Esophagus (tissue), 2 donors: ENCODE data around the gene MEPE. TPM values are rescaled to one million over a fixed set of nuclear protein-coding genes. Genes with fewer than 3 reads are reported as not detected.

ENCODE experiments used
- H3K27ac ChIP-seq, 2 donors: one replicate each; pipeline ENCODE4 v1.5.1; 2013; ENCODE audit warnings: low read depth in 2 of 2, mild to moderate bottlenecking in 2 of 2, inconsistent platforms in 1 of 2, low read length in 1 of 2, moderate library complexity in 1 of 2
- H3K27me3 ChIP-seq, 2 donors: one replicate each; pipeline ENCODE4 v1.6.1; 2013; ENCODE audit warnings: low read length in 2 of 2, control low read depth in 1 of 2, mild to moderate bottlenecking in 1 of 2; ENCODE audit not compliant: insufficient read depth in 2 of 2, control insufficient read depth in 1 of 2
- H3K36me3 ChIP-seq, 2 donors: one replicate each; pipeline ENCODE4 v1.6.1; 2013; ENCODE audit warnings: low read length in 1 of 2; ENCODE audit not compliant: control insufficient read depth in 2 of 2, insufficient read depth in 2 of 2
- H3K4me1 ChIP-seq, 2 donors: one replicate each; pipeline ENCODE4 v1.6.1; 2013; ENCODE audit warnings: low read length in 1 of 2; ENCODE audit not compliant: control insufficient read depth in 2 of 2, insufficient read depth in 2 of 2
- H3K4me3 ChIP-seq, 2 donors: one replicate each; pipeline ENCODE4 v1.5.1; 2013; ENCODE audit warnings: low read length in 2 of 2, mild to moderate bottlenecking in 2 of 2, low read depth in 1 of 2, moderate library complexity in 1 of 2
- H3K9me3 ChIP-seq, 2 donors: one replicate each; pipeline ENCODE4 v1.6.1; 2013; ENCODE audit warnings: mild to moderate bottlenecking in 2 of 2, low read depth in 1 of 2, low read length in 1 of 2, moderate library complexity in 1 of 2; ENCODE audit not compliant: control insufficient read depth in 2 of 2, insufficient read depth in 1 of 2
- WGBS, 2 donors: extraction: QIAGEN DNeasy Blood & Tissue Kit; methylation state at CpG; one replicate each; pipeline ENCODE4 v1.1.7; 2013; 5-methylcytosine and 5-hydroxymethylcytosine counted together
- polyA plus RNA-seq, 2 donors: library from polyadenylated mRNA; stranded (reverse); fragments of 200-250 nt; gene quantifications; one replicate each; pipeline ENCODE4 v1.2.3, GENCODE V29; 2013
- donor health status: healthy with polysubstance abuse.
- donor health status: Bipolar disorder and iron deficiency.

The MEPE gene, protein sequence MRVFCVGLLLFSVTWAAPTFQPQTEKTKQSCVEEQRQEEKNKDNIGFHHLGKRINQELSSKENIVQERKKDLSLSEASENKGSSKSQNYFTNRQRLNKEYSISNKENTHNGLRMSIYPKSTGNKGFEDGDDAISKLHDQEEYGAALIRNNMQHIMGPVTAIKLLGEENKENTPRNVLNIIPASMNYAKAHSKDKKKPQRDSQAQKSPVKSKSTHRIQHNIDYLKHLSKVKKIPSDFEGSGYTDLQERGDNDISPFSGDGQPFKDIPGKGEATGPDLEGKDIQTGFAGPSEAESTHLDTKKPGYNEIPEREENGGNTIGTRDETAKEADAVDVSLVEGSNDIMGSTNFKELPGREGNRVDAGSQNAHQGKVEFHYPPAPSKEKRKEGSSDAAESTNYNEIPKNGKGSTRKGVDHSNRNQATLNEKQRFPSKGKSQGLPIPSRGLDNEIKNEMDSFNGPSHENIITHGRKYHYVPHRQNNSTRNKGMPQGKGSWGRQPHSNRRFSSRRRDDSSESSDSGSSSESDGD
- not detected for polyA plus RNA-seq

DNA sequence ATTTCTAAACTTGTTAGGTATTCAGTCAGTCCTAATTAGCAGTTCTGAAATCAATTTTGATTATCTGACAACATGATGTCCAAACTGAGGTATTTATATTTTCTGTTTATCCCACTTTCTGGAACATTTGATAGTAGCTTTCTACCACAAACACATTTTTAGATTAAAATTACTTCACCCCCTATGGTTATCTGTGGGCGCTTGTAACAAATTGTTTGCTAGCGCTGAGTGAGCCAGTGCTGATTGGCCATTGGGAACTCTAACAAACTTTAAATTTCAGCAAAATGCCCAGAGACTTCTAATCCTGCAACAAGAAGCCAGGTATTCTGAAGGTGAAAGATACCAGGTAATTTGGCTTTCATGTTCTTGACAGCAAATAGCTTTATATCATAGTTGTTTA is at the start of gene MEPE:
Gene MEPE, plus strand, starts transcription at position 301 of the 400 bp plus-strand sequence. CDS start 1,746 bp downstream, outside the sequence.
- Histone ChIP-seq H3K4me3 (no peak within 1 kb of the TSS), H3K27ac (no peak within 1 kb of the TSS), H3K9me3 (no peaks in the 10 kb centered on the region), H3K4me1 (no peaks in the 10 kb centered on the region), H3K27me3 (no peaks in the 10 kb centered on the region), H3K36me3 (no peaks in the 10 kb centered on the region)
- 94 to 96% methylated on average over 2 of the region's 2 CpGs for WGBS, 2 donors

DNA sequence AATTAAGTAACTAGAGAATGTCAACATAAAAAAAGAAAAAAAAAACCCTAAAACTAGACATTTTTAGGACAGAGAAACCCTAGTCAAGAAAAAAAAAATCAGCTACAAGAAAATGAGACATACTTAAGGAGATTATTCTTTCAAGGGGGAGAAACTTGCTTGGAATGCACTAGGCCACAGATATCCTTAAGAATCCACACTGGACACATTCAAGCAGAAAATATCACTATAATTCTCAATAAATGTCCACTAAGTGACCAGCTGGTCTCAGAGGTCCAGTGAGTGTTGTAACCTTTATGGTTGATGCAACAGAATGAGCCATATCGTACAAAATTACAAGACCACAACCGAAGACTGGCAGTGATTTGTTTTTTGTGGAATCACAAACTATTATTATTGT is 49.0 kb upstream of the MEPE start:
- H3K27me3 ChIP-seq, result no peaks in the 10 kb centered on the region
- H3K4me1 ChIP-seq, result no peaks in the 10 kb centered on the region
- no peaks in the 10 kb centered on the region for H3K36me3 ChIP-seq
- H3K9me3 ChIP-seq, result no peaks in the 10 kb centered on the region
- 87 to 94% methylated on average over 2 of the region's 2 CpGs for WGBS, 2 donors
- H3K27ac ChIP-seq, result no peak overlapping the region
- no peak overlapping the region for H3K4me3 ChIP-seq

DNA sequence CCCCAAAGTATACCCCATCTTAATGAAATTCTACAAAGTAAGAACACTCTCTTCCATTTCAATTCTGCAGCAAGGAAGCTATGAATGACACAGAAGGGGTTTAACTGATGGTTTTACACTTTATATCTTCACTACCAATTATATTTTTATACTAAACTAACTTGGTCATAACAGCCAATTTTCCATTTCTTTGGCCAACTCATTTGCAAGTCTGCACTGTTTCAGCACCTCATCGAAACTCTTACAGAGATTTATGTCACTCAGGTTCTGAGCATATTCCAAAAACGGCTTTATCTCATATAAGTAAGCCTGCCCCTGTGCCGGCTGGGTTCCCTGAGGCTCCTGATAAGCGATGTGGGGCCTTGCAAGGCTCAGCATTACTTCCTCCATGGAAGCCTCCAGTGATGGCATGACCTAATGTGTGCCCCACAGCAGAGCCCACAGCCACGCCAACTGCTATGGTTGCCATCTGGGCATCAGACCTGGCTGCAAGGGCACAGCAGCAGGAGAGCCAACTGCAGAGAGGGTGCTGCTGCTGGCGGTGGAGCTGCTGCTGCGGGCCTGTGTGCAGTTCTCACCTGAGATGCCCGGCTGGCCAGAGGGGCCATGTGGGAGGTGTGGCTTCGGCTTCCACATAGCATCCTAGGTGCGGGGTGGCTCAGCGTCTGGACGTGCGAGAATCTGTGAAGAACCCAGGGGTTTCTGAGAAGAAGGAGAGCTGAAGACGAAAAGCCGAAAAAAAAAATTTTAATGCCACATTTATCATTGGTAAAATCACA is 46.8 kb upstream of the MEPE start:
- H3K27me3 ChIP-seq, result no peaks in the 10 kb centered on the region
- 85 to 91% methylated on average over 15 of the region's 15 CpGs for WGBS, 2 donors
- H3K4me3 ChIP-seq, result no peak overlapping the region

DNA sequence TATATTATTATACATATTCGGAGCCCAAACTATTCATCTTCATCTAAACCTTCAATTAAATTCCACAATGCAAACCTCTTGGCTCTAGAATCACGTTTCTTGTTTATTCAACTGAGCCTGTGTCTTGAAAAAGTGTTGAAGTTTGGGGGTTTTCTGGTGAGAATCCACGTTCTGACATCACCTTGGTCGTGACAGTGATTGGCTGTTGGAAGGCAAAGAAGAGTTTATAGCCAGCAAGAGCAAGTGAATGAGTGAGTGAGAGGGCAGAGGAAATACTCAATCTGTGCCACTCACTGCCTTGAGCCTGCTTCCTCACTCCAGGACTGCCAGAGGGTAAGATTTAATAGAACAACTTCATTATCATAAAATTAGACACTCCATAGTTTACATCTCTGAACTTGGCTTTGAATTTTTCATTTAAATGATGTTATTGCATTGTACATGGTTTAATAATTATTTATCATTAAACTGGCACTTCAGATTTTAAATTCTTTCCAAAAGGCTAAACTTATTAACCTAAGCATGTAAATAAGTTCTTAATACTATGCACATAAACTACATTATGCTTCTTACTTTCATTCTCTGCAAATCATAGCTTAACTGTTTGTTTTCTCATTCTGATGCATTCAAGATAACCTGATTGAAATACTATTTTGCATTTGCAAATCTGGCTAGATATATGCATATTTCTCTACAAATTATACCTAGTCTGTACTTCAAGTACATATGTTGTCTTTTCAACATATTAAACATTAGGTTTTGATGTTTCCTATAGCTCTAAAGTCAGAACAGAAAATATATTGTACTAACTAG is 33.3 kb upstream of the MEPE start, which contains the start of gene IBSP:
Gene IBSP, plus strand, starts transcription at position 254 of the 813 bp plus-strand sequence. CDS start 2,808 bp downstream, outside the sequence.
- WGBS, 2 donors, result 28 to 30% methylated on average over 4 of the region's 4 CpGs
- H3K4me1 ChIP-seq, result no peaks in the 10 kb centered on the region
- H3K27me3 ChIP-seq, result no peaks in the 10 kb centered on the region
- no peak within 1 kb of the TSS for H3K4me3 ChIP-seq
- H3K36me3 ChIP-seq, result no peaks in the 10 kb centered on the region
- no peaks in the 10 kb centered on the region for H3K9me3 ChIP-seq
- no peak within 1 kb of the TSS for H3K27ac ChIP-seq

More for the DNA sequence above, 46.8 kb upstream of the MEPE start:
- Histone ChIP-seq H3K27ac (no peak overlapping the region), H3K9me3 (no peaks in the 10 kb centered on the region), H3K4me1 (no peaks in the 10 kb centered on the region), H3K36me3 (no peaks in the 10 kb centered on the region)

DNA sequence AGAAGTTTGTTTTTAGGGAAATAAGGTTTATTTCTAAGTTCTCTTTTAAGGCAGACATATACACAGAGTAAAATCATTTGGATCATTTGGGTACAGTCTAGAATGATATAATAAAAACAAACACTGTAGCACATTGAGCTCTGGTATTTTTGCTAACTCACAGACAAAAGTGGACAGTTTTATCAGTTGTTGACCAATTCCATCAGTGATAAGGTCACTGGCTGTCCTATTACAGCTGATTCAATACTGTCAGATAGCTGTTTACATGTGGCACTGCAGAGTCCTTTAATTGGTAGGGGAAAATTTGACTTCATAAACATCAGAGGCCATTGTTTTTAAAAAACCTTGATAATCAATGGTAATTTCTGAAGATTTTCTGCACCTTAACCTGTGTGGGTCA is 29.9 kb upstream of the MEPE start:
- Histone ChIP-seq H3K27ac (no peak overlapping the region), H3K4me1 (no peaks in the 10 kb centered on the region), H3K4me3 (no peak overlapping the region), H3K36me3 (no peaks in the 10 kb centered on the region), H3K27me3 (no peaks in the 10 kb centered on the region), H3K9me3 (no peaks in the 10 kb centered on the region)

DNA sequence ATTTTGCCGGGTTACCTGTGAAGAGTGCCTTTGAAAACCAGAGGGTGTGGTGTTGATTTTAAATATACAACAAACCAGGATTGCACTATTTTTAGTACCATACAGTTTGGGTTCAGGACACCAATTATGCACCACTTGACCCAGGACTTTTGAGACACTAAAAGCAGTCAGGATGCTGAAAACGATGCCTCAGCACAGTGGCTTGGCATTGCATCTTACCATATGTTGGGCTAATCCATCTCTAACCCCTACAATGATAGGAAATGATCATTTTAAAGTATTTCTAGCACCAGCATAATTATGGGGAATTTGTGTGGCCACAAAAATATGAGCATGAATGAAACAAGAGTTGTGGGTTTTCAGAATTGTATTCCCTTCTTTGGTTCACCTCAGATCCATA is 29.3 kb upstream of the MEPE start:
- Histone ChIP-seq H3K4me3 (no peak overlapping the region), H3K4me1 (no peaks in the 10 kb centered on the region), H3K9me3 (no peaks in the 10 kb centered on the region), H3K27me3 (no peaks in the 10 kb centered on the region), H3K27ac (no peak overlapping the region), H3K36me3 (no peaks in the 10 kb centered on the region)
- WGBS, 2 donors, result 70 to 77% methylated on average over 2 of the region's 2 CpGs

DNA sequence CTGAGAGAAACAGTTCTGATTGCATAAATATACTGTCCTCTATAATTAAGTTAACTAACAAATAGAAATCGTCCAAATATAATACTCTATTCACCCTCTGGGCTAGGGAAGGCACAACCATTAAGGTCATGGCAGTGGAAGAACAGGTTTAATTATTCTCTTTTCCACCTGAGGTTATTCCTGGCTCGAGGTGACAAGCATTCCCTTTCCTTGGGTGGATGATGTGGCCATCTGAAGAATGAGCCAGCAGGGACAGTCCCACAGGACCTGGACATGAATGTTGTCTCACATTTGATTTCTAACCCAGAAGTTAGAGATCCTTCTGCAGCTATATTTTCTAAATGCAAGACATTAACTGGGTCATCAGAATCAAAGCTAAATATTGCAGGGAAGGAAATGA is 27.9 kb upstream of the MEPE start:
- Histone ChIP-seq H3K27ac (no peak overlapping the region), H3K27me3 (no peaks in the 10 kb centered on the region), H3K9me3 (no peaks in the 10 kb centered on the region), H3K4me1 (no peaks in the 10 kb centered on the region), H3K36me3 (no peaks in the 10 kb centered on the region), H3K4me3 (no peak overlapping the region)
- WGBS, 2 donors, result 34 to 36% methylated on average over 2 of the region's 2 CpGs

DNA sequence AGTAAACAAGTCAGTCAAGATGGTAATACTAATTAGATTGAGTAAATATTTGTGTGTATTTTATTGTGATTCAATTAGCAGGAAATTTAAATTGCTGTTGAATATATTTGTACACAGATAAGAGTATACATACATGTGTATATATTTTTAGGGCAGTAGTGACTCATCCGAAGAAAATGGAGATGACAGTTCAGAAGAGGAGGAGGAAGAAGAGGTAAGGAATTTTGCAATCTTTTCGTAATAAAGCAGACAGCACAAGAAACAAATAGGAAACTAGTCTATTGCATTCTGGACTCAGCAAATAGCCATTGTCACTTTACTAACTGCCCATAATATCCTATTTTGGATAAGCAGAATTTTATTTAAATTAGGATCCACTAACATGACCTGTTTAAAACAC is 26.8 kb upstream of the MEPE start:
- 63 to 67% methylated on average over 2 of the region's 2 CpGs for WGBS, 2 donors

DNA sequence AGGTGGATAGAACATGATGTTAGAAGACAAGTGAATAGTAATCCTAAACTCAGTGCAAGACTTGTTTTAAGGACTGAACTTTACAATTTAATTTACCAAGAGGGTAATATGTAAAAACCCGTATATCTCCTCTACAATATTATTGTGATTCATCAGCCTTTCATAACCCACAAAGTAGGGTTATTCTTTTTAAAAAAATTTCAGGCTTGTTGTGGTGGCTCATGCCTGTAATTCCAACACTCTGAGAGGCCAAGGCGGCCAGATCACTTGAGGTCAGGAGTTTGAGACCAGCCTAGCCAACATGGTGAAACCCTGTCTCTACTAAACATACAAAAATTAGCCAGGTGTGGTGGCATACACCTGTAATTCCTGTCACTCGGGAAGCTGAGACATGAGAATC is 26.2 kb upstream of the MEPE start:
- Histone ChIP-seq H3K9me3 (no peaks in the 10 kb centered on the region), H3K36me3 (no peaks in the 10 kb centered on the region), H3K4me1 (no peaks in the 10 kb centered on the region), H3K4me3 (no peak overlapping the region), H3K27me3 (no peaks in the 10 kb centered on the region), H3K27ac (no peak overlapping the region)
- WGBS, 2 donors, result 85 to 88% methylated on average over 3 of the region's 3 CpGs

More for the DNA sequence above, 26.8 kb upstream of the MEPE start:
- no peak overlapping the region for H3K4me3 ChIP-seq
- no peaks in the 10 kb centered on the region for H3K4me1 ChIP-seq
- no peaks in the 10 kb centered on the region for H3K27me3 ChIP-seq
- H3K27ac ChIP-seq, result no peak overlapping the region
- H3K36me3 ChIP-seq, result no peaks in the 10 kb centered on the region
- H3K9me3 ChIP-seq, result no peaks in the 10 kb centered on the region
